Hematopoietic multipotent progenitor cell treated with erythropoietin and hydrocortisone succinate and interleukin-3 and kit ligand, for 17 days (in vitro differentiated cells): ENCODE data around the gene SP3.
"Not testable (repeated sequence)": the region's sequence is repeated elsewhere in the genome, so short reads cannot be mapped to it uniquely, and the experiment has no call there.

ENCODE experiments used
- DNase-seq: peaks from one replicate; pipeline ENCODE4 v3.0.0-alpha.2; 2015; ENCODE audit warnings: low spot score

Gene SP3

GRCh38 chr2:173891315-173892037 lies 73.7 kb downstream of the SP3 start:
- DNase-seq, result no peak

GRCh38 chr2:173889464-173889863 lies 75.7 kb downstream of the SP3 start:
- DNase-seq, result not testable (repeated sequence)

GRCh38 chr2:173886613-173887012 lies 78.6 kb downstream of the SP3 start:
- DNase-seq, result no peak

- DNase-seq, result peak; percentile 55
Measured at GRCh38 chr2:173884025-173884802, 81.0 kb downstream of the SP3 start.

- DNase-seq, result no peak
Measured at GRCh38 chr2:173881886-173882285, 83.3 kb downstream of the SP3 start.

- DNase-seq, result no peak
Measured at GRCh38 chr2:173881461-173881860, 83.7 kb downstream of the SP3 start.

- no peak for DNase-seq
Measured at GRCh38 chr2:173880561-173880960, 84.6 kb downstream of the SP3 start.

- no peak for DNase-seq
Measured at GRCh38 chr2:173876833-173877413, 88.2 kb downstream of the SP3 start.

GRCh38 chr2:173874894-173875237 lies 90.3 kb downstream of the SP3 start:
- DNase-seq, result no peak

GRCh38 chr2:173874003-173874893 lies 90.9 kb downstream of the SP3 start:
- no peak for DNase-seq

- no peak for DNase-seq
Measured at GRCh38 chr2:173872714-173873113, 92.5 kb downstream of the SP3 start.

GRCh38 chr2:173869244-173870229 lies 95.6 kb downstream of the SP3 start:
- DNase-seq, result no peak

GRCh38 chr2:173868406-173868805 lies 96.8 kb downstream of the SP3 start:
- no peak for DNase-seq

GRCh38 chr2:173866874-173867618 lies 98.1 kb downstream of the SP3 start:
- no peak for DNase-seq

GRCh38 chr2:173865971-173866873 lies 99.0 kb downstream of the SP3 start:
- no peak for DNase-seq

- DNase-seq, result no peak
Measured at GRCh38 chr2:173862612-173863217, 102.5 kb downstream of the SP3 start.

- no peak for DNase-seq
Measured at GRCh38 chr2:173860566-173860965, 104.6 kb downstream of the SP3 start.

- DNase-seq, result no peak
Measured at GRCh38 chr2:173860082-173860481, 105.1 kb downstream of the SP3 start.

GRCh38 chr2:173858291-173858731 lies 106.9 kb downstream of the SP3 start:
- DNase-seq, result no peak
